Ectodermal cell (in vitro differentiated cells): ENCODE measurements around the gene IL17RA.

ENCODE experiments used
- H3K27ac ChIP-seq: 2 replicates; pipeline ENCODE4 v1.7.0; 2013; ENCODE audit warnings: mild to moderate bottlenecking, low read depth, low read length; ENCODE audit not compliant: insufficient read depth, poor library complexity, severe bottlenecking
- H3K27me3 ChIP-seq: 2 replicates; pipeline ENCODE4 v1.7.0; 2013; ENCODE audit warnings: mild to moderate bottlenecking, low read length; ENCODE audit not compliant: insufficient read depth, control insufficient read depth, poor library complexity, severe bottlenecking
- H3K36me3 ChIP-seq: one replicate; pipeline ENCODE4 v1.7.0; 2013; ENCODE audit warnings: low read length; ENCODE audit not compliant: control insufficient read depth, insufficient read depth
- H3K4me1 ChIP-seq: one replicate; pipeline ENCODE4 v1.7.0; 2013; ENCODE audit warnings: low read length; ENCODE audit not compliant: control insufficient read depth, insufficient read depth
- H3K4me3 ChIP-seq: 2 replicates; pipeline ENCODE4 v1.7.0; 2013; ENCODE audit warnings: low read depth, low read length, control low read depth; ENCODE audit not compliant: insufficient read depth
- H3K9me3 ChIP-seq: 2 replicates; pipeline ENCODE4 v1.7.0; 2013; ENCODE audit warnings: mild to moderate bottlenecking, low read length, moderate library complexity; ENCODE audit not compliant: control insufficient read depth
- WGBS, 2 experiments: methylation state at CpG; one replicate each; pipeline ENCODE4 v1.1.7; 2013; ENCODE audit warnings: missing lambda C conversion rate in 2 of 2; 5-methylcytosine and 5-hydroxymethylcytosine counted together

Gene IL17RA

GRCh38 chr22:17056807-17057206, 28.0 kb upstream of the IL17RA start:
- Histone ChIP-seq H3K4me1 (no peaks in the 10 kb centered on the region), H3K27ac (no peak overlapping the region), H3K9me3 (no peaks in the 10 kb centered on the region), H3K36me3 (no peaks in the 10 kb centered on the region), H3K4me3 (no peak overlapping the region), H3K27me3 (no peaks in the 10 kb centered on the region)
- 80 to 81% methylated on average over 8 of the region's 8 CpGs for WGBS, 2 experiments

- Histone ChIP-seq H3K36me3 (no peaks in the 10 kb centered on the region), H3K4me1 (no peaks in the 10 kb centered on the region), H3K27me3 (no peaks in the 10 kb centered on the region), H3K4me3 (no peak overlapping the region), H3K9me3 (no peaks in the 10 kb centered on the region), H3K27ac (no peak overlapping the region)
- WGBS, 2 experiments: 27 to 28% methylated on average over 11 of the region's 11 CpGs
Measured at GRCh38 chr22:17057959-17058814, 26.6 kb upstream of the IL17RA start.

- 32 to 52% methylated on average over 3 of the region's 3 CpGs for WGBS, 2 experiments
- Histone ChIP-seq H3K4me1 (no peaks in the 10 kb centered on the region), H3K27me3 (no peaks in the 10 kb centered on the region), H3K36me3 (no peaks in the 10 kb centered on the region), H3K9me3 (no peaks in the 10 kb centered on the region), H3K27ac (no peak overlapping the region), H3K4me3 (no peak overlapping the region)
Measured at GRCh38 chr22:17060126-17060525, 24.7 kb upstream of the IL17RA start.

GRCh38 chr22:17063411-17064106, 21.2 kb upstream of the IL17RA start:
- no peak overlapping the region for H3K27ac ChIP-seq
- H3K36me3 ChIP-seq: no peaks in the 10 kb centered on the region
- 88 to 89% methylated on average over 8 of the region's 8 CpGs for WGBS, 2 experiments
- H3K27me3 ChIP-seq: no peaks in the 10 kb centered on the region
- H3K4me3 ChIP-seq: no peak overlapping the region
- no peaks in the 10 kb centered on the region for H3K4me1 ChIP-seq
- H3K9me3 ChIP-seq: no peaks in the 10 kb centered on the region

- 87 to 93% methylated on average over 7 of the region's 7 CpGs for WGBS, 2 experiments
- H3K27me3 ChIP-seq: no peaks in the 10 kb centered on the region
- H3K36me3 ChIP-seq: no peaks in the 10 kb centered on the region
- no peaks in the 10 kb centered on the region for H3K4me1 ChIP-seq
- no peaks in the 10 kb centered on the region for H3K9me3 ChIP-seq
- no peak overlapping the region for H3K27ac ChIP-seq
- no peak overlapping the region for H3K4me3 ChIP-seq
Measured at GRCh38 chr22:17064498-17065100, 20.2 kb upstream of the IL17RA start.

- Histone ChIP-seq H3K36me3 (no peaks in the 10 kb centered on the region), H3K9me3 (no peaks in the 10 kb centered on the region), H3K4me1 (no peaks in the 10 kb centered on the region), H3K27ac (no peak overlapping the region), H3K4me3 (no peak overlapping the region), H3K27me3 (no peaks in the 10 kb centered on the region)
- 90 to 91% methylated on average over 7 of the region's 7 CpGs for WGBS, 2 experiments
Measured at GRCh38 chr22:17065433-17065832, 19.4 kb upstream of the IL17RA start.

GRCh38 chr22:17072877-17073276, 11.9 kb upstream of the IL17RA start:
- no peaks in the 10 kb centered on the region for H3K36me3 ChIP-seq
- no peak overlapping the region for H3K4me3 ChIP-seq
- H3K27me3 ChIP-seq: no peaks in the 10 kb centered on the region
- WGBS, 2 experiments: 56 to 80% methylated on average over 1 of the region's 1 CpG
- no peaks in the 10 kb centered on the region for H3K4me1 ChIP-seq
- H3K9me3 ChIP-seq: no peaks in the 10 kb centered on the region
- no peak overlapping the region for H3K27ac ChIP-seq

- Histone ChIP-seq H3K4me3 (no peak overlapping the region), H3K27ac (no peak overlapping the region), H3K4me1 (no peaks in the 10 kb centered on the region), H3K27me3 (no peaks in the 10 kb centered on the region), H3K9me3 (no peaks in the 10 kb centered on the region), H3K36me3 (no peaks in the 10 kb centered on the region)
Measured at GRCh38 chr22:17074648-17075002, 10.2 kb upstream of the IL17RA start.

- no peaks in the 10 kb centered on the region for H3K9me3 ChIP-seq
- no peak overlapping the region for H3K4me3 ChIP-seq
- H3K4me1 ChIP-seq: no peaks in the 10 kb centered on the region
- H3K36me3 ChIP-seq: no peaks in the 10 kb centered on the region
- H3K27ac ChIP-seq: no peak overlapping the region
- H3K27me3 ChIP-seq: no peaks in the 10 kb centered on the region
Measured at GRCh38 chr22:17077255-17077654, 7.5 kb upstream of the IL17RA start.

- Histone ChIP-seq H3K27ac (no peak overlapping the region), H3K27me3 (peaks cover 13% of the 10 kb centered on the region), H3K4me1 (no peaks in the 10 kb centered on the region), H3K9me3 (no peaks in the 10 kb centered on the region), H3K36me3 (no peaks in the 10 kb centered on the region), H3K4me3 (no peak overlapping the region)
- WGBS, 2 experiments: 87 to 92% methylated on average over 4 of the region's 4 CpGs
Measured at GRCh38 chr22:17079572-17079971, 5.2 kb upstream of the IL17RA start.
